ACHN (cell line): Measurements from ENCODE around the gene LAMB3.

Experiments used
- DNase-seq: peaks from one replicate; pipeline ENCODE4 v3.0.0-alpha.2; 2015
- in situ Hi-C: cut with HindIII; loops from 2 replicates; pipeline ENCODE4 v1.10.0; 2017; ENCODE audit warnings: low sequenced_read_pairs, low pct_ligation_motif_present, low pct_unique_long_range_greater_than_20kb

Gene LAMB3

DNA sequence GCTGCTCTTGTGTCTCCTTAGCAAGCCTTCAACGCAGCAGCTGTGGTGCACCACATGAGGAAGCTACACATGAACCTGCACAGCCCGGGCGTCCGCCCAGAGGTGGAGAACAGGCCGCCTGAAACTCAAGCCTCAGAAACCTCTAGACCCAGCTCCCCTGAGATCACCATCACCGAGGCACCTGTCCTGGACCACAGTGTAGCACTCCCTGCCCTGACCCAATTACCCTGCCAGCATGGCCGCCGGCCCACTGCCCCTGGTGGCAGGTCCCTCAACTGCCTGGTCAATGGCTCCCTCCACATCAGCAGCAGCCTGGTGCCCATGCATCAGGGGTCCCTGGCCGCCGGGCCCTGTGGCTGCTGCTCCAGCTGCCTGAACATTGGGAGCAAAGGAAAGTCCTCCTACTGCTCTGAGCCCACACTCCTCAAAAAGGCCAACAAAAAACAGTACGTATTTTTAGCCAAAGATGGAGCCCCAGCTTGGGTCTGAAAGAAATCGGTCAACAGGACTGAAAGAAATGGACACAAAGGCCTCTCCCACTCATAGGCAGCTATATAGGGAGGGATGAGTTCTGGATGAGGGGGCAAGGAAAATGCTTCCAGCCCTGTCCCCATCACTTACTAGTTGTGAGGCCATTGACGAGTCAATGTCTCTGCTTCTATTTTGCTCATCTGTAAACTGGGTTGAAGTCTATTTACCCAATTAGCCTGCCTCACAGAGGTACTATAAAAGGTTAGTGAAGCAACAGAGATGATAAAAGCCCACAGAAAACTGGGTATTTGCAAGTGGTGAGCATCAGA, 40.3 kb downstream of the LAMB3 start:
- in situ Hi-C loops: no loop called here
- DNase-seq: no peak

DNA sequence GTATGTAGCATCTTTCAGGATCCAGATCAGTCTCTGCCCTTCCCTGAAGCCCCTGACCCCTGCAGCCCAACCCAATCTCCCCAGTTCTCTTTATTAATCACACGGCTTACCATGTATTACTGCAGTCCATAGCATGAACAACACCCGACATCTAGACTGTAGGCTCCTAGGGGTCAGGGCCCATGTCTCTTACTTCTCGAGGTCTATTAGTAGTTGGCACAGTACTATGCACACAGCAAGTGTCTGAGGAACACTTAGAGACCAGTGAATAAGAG, 41.7 kb downstream of the LAMB3 start:
- in situ Hi-C loops: no loop called here
- DNase-seq: no peak

DNA sequence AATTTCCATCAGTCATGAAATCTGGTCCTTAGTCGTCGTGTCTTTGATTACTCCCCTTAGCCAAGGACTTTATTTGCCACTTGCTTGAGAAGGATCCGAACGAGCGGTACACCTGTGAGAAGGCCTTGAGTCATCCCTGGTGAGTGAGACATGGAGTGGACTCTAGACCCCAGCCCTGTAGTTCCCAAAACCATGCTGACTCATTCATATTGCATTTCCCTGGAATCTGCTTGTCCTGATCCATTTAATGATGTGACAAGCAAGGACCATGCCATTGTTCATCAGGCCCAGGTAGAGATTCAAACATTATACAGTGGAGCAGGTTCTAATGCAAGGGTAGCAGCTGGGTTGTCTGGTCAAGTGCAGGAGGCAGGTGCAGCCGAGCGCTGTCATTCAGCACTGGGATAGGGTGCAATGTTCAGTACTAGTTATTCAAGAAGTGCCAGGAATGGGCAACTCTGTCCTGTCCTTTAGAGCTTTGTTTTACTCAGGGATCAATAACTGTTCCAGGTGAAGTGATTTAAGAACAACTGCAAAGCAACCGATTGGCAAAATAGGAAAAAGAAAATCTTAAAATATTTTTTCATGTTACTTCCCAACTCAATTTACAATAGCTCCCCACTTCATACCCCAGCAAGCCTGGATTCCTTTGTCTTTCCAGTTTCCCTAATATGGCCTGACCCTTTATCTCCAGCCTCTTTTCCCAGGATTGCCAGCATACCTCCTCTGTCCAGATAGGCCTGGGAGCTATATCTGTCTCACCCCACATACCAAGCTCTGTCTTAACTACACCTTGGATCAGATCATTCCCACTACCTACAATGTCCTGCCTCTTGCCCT, 42.2 kb downstream of the LAMB3 start:
- no peak for DNase-seq
- in situ Hi-C loops: no loop called here

DNA sequence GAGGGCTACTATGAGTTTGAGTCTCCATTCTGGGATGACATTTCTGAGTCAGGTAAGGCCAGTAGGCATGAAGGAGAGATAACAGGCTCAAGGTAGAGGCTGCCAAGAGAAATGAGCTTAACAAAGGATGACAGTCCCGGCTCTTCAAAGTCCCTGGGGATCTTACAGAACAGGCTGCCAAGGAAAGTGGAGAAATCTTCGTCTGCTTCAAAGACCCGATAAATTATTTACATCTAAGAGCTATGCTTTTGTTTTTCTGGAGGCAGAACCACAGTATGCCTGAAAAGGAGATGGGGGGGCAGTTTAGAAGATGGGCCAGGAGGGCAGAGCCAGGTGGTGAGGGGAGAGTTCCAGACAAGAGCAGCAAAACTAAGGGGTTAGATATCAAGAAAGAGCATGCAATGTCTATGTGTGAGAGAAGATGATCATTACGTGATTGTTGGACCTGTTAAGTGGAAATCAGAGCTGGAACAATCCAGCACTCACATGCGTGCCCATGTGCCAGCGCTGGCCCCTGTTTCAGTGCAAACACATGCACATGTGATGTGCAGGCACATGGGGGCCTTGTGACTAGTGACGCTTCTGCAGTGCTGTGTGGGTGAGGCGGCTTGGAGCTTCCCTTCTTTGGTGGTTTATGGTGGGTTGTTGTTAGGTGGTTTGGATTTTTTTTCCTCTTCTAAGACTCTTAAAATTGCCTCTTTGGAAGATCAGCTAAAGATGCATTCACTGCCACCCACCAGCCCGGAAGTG, 43.0 kb downstream of the LAMB3 start:
- DNase-seq: no peak
- in situ Hi-C loops: no loop called here

DNA sequence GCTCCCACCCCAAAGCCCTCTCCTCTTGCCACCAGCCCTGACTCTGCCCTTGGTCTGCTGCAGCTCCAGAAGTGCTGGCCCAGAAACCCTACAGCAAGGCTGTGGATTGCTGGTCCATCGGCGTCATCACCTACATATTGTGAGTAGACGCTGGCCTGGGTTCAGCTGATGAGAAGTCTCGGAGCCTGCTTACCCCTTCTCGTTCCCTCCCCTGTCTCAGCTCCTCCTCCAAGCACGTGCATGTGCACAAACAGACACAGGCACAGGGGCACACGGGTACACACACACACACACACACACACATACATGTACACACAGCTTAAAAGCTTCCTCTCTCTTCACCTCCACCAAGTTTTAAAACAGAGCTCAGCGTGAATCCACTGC, 44.4 kb downstream of the LAMB3 start:
- DNase-seq: no peak
- in situ Hi-C loops: no loop called here

DNA sequence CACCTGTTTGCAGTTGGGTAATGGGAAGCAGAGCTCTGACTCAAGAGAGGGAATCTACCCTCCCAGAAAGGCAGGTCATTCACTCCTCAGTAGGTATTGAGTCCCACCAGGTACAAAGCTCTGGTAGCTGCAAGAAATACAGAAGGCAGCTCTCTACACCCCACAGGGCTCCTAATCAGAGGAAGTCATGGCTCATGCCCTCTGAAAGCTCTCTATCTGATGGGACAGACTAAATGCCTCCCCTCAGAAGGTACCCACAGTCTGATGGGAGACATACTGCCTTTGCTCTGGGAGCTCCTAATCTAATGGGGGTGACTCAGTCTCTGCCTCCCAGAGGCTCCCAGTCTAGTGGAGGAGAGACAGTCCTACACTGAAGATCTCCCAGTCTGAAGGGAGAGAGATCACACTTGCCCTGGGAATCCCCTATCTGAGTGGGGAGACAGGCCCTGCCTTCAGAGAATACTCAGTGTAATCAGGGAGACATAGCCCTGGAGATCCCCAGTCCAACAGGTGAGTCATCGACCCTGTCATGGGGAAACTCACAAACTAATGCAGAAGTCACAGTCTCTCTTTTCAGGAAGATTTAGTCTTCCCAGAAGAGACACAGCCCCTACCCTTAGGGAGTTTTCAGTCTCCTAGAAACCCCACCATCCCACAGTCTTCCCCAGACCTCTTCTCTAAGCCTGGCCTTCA, 45.0 kb downstream of the LAMB3 start:
- DNase-seq: peak; percentile 46
- in situ Hi-C loops: no loop called here

DNA sequence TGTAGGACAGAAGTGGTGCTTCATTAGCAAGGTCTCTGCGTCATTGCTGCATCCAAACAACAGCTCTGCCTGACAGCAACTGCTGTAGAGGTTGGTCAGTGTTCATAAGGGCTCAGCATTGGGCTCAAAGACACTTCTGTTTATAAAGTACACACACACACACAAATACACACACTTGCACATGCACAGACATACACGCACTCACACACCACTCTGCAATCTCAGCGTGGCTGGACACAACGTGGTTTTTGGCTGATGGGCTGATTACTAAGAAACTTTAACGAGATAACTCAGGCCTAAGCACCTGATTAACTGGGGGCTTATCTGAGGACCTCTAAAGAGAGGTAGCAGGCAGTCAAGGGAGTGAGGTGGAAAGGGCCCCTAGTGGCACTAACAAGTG, 48.3 kb downstream of the LAMB3 start:
- no peak for DNase-seq
- in situ Hi-C loops: no loop called here

DNA sequence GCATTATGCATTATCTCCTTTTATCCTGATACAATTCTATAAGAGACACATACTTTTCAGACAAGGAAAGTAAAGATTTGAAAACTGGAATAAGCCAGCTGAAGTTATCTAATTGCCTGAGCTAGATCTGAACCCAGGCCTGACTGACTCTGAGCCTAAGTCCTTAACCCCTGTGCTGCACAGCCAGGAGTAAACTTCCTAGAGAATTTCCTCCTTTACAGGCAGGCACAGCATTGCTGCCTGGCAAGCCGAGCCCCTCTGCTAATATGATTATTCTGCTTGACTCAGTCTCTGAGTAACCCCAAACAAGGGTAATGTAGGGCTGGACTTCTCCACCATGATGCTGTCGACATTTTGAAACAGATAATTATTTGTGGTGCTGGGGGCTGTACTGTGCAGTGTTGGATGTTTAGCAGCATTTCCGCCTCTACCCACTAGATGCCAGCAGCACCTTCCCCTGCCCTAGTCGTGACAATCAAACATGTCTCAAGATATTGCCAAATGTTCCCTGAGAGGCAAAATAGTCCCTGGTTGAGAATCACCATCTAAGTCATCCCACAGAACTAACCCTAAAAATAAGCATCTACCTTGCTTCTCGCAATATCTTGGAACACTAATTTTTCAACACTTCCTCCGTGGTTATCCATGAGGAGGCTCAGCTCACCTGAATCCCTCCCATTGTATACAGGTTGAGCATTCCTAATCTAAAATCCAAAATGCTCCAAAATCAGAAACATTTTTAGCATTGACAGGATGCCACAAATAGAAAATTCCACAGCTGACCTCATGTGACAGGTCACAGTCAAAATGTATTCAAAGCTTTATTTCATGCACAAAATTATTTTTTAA, 50.2 kb downstream of the LAMB3 start:
- peak; percentile 61 for DNase-seq
- in situ Hi-C loops: no loop called here

DNA sequence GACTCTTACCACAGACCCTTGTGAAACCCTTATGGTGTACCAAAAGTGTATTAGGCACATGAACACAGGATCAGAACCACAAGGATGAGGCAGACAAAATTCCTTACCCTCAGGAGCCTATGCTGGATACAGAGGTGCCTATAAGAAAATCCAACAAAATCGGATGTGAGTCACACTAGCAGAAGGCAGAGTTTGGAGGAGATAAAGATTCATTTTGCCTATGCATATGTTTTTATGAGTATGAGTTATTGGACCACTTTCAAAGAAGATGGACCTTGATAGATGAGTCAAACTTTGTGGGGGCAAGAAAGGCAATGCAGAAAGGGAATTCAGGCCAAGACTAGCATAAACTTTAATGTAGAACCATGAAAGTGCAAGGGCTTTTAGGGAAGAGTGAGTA, 51.7 kb downstream of the LAMB3 start:
- DNase-seq: no peak
- in situ Hi-C loops: no loop called here

DNA sequence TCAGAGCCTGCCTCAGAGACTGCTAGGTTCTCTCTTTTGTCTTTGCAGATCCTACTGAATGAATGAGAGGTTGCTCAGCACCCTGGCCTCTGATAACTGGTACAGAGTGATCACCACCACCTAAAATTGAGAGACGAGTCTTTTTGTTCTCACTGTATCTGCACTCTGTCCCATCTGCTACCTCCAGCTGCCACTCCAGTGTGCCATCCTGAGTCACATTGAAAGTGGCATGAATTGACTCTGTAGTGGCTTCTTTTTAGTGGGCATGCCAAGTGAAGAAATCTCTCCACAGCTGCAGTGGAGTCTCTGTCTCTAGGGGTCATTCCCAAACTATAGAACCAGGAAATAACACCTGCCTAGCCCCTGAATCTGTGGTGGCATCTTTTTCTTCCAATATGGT, 54.0 kb downstream of the LAMB3 start:
- in situ Hi-C loops: loop anchor here (25.0 kb wide), 1 partner anchor 89 kb away; the partner anchor contains the start of gene G0S2
- no peak for DNase-seq

DNA sequence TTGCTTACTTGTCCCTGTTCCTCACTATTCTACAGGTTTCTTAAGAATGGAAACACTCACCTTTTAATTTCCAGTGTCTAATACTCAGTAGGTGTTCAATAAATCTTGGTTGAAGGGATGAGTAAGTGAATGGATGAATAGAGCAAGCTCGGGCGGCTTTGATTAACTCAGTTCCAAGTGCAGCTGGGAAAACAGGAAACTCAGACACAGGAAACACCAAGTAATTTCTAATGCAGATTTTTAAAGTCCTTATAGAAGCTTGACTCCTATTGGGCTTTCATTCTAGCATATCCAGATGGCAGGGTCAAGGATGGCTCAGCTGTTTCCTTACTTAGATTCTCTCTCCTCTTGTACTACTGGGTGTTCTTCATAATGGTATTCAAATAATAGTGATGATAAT, 54.7 kb downstream of the LAMB3 start:
- DNase-seq: no peak
- in situ Hi-C loops: loop anchor here (25.0 kb wide), 1 partner anchor 90 kb away; the partner anchor contains the start of gene G0S2

DNA sequence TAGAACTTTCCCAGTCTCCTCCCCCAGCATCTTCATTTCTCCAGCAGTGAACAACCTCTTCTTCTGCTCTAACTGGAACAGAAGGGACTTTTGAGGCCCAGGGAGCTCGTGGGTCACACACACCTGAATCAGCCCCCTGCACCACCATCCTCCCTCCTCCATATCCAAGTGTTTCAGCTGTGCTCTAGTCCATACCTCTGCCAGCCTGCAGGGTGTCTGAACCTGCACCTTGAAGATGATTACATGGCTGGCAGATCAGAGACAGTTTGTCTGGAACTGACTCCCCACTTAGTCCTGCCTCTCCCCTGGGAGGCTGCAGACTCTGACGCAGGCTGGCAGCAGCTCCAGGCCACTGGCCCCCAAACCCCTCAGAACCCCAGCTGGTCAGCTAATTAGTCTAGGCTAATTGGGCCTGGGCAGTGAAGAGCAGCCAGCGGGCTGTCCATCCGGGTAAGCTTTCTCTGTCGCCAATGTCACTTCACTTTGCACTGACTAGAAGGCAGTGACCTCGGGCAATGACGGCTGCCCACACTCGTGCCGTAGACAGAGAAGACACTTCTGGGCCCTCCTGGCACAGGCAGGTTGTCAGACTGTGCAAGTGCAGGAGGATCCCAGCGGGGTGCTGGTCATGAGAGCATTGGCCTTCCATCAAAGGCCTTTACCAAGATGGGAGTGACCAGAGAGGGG, 56.5 kb downstream of the LAMB3 start:
- in situ Hi-C loops: loop anchor here (25.0 kb wide), 1 partner anchor 92 kb away; the partner anchor contains the start of gene G0S2

DNA sequence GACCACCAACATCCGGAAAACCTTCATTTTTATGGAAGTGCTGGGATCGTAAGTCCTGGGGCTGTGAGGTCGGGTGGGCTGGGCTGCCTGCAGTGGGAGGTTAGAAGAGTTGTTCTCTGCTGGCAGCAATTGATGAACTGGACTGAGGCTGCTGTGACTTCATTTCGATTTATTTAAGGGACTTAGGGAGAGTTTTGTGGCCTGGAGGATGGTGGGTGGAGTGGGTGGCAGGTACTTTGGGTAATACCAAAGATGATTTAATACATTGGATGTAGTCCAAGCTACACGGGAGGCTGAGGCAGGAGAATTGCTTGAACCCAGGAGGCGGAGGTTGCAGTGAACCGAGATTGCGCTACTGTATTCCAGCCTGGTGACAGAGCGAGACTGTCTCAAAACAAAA, 57.2 kb downstream of the LAMB3 start:
- in situ Hi-C loops: loop anchor here (25.0 kb wide), 1 partner anchor 92 kb away; the partner anchor contains the start of gene G0S2
- no peak for DNase-seq

More for the DNA sequence above, 56.5 kb downstream of the LAMB3 start:
- no peak for DNase-seq

DNA sequence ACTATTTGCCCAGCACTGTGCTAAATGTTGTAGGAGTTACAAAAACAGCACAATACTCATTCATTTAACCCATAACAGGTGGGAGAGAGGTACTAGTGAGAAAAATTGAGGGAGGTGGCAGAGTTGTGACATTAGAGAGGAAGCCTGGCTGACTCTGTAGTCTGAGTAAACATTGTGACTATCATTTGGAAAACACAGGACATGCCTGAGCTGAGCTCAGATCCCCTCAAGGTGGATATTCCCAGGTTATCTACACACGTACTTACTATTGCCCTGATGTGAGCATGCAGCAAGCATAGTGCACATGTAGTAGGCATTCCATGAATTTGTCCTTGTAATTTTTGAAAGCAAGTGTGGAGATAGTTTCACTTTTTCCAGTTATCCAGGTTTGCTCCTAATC, 57.8 kb downstream of the LAMB3 start:
- DNase-seq: no peak
- in situ Hi-C loops: loop anchor here (25.0 kb wide), 1 partner anchor 93 kb away; the partner anchor contains the start of gene G0S2

DNA sequence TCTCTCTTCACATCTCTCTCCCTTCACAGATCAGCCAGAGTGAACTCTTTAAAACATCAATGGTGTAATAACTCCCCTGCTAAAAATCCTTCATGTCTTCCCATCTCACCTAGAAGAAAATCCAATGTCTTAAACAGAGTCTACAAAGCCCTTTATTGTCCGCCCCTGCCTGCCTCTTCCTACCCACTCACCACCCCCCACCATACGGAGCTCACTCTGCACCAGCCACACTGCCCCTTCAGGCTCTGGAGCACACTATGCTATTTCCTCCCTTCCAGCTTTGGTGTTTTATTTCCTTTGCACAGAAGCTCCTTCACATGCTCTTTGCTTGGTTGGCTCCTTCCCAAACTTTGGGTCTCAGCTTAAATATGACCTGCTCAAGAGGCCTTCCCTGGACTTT, 58.5 kb downstream of the LAMB3 start:
- in situ Hi-C loops: loop anchor here (25.0 kb wide), 1 partner anchor 94 kb away; the partner anchor contains the start of gene G0S2
- no peak for DNase-seq

DNA sequence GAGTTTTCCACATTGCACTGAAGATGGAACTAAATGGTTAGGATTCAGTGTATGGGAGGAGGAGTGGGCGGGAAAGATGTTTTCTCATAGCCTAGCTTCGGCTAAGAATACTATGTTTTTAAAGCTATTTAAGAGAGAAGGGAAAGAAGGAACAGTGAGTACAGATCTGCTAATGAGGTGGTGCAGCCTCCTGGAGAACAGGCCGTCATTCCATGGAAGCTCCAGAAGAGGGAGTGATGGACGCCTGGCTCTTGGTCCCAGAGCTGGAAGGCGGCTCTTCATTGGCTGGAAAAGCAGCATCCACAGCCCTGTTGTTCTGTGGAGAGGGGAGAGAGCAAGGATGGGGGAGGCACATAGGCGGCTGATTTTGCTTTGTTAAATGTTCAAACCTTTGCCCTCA, 61.8 kb downstream of the LAMB3 start:
- in situ Hi-C loops: loop anchor here (25.0 kb wide), 1 partner anchor 97 kb away; the partner anchor contains the start of gene G0S2

DNA sequence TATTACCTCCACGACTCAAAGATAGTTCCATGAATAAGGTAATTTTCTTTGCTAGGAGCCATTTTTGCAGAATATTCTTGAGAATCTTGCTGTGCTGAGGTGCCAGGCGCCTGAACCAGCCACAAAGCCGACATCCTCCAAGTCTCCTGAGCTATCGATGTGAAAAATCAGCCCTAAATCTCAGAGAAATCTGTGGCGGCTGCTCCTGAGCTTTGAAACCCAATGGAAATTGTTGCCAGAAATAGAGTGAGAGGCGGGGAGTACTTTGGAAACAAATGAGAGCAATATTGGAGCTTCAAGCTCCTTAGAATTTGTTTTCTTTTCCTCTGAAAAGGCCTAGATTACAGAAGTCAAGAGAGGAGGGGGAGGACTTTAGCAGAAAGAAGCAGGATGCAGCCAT, 62.4 kb downstream of the LAMB3 start:
- DNase-seq: no peak
- in situ Hi-C loops: loop anchor here (25.0 kb wide), 1 partner anchor 97 kb away; the partner anchor contains the start of gene G0S2

More for the DNA sequence above, 61.8 kb downstream of the LAMB3 start:
- DNase-seq: peak; percentile 64
